ENCODE measurements around the gene PPP1R37.

- TF ChIP-seq TAF1 (IDR thresholded peaks at IDR 0.05; ENCODE audit: low read depth) (no peak), POLR2AphosphoS5 (IDR thresholded peaks at IDR 0.05) (no peak), REST (IDR thresholded peaks at IDR 0.05; ENCODE audit: borderline replicate concordance) (no peak), CTCF (IDR thresholded peaks at IDR 0.05; ENCODE audit: poor library complexity, severe bottlenecking) (no peak), RAD21 (conservative IDR thresholded peaks at IDR 0.05) (no peak), EP300 (conservative IDR thresholded peaks at IDR 0.05; ENCODE audit: poor library complexity, severe bottlenecking) (no peak), EZH2 (IDR thresholded peaks at IDR 0.05; ENCODE audit: borderline replicate concordance, insufficient read depth, low read length, poor library complexity, severe bottlenecking) (no peak)
These were observed 5.8 kb downstream of the PPP1R37 start for GRCh38 chr19:45098521-45099466.
